Osteoblast (primary cell): ENCODE data around the gene AK9. TPM values are rescaled to one million over a fixed set of nuclear protein-coding genes. Genes with fewer than 3 reads are reported as not detected.
"Not testable (repeated sequence)": the region's sequence is repeated elsewhere in the genome, so short reads cannot be mapped to it uniquely, and the experiment has no call there.

Source experiments
- DNase-seq: peaks from one replicate; pipeline ENCODE4 v3.0.0; 2011; ENCODE audit warnings: low spot score, mixed read lengths; ENCODE audit not compliant: insufficient read length; ENCODE audit errors: missing footprints
- H2AFZ ChIP-seq: 2 replicates; pipeline ENCODE4 v1.6.0; 2011; ENCODE audit warnings: mild to moderate bottlenecking, low read length
- H3K27ac ChIP-seq: 2 replicates; pipeline ENCODE4 v1.5.1; 2011; ENCODE audit warnings: mild to moderate bottlenecking, low read depth, low read length, moderate library complexity
- H3K27me3 ChIP-seq: 2 replicates; pipeline ENCODE4 v1.6.0; 2012; ENCODE audit warnings: mild to moderate bottlenecking, control low read depth, inconsistent platforms, low read length, moderate library complexity; ENCODE audit not compliant: insufficient read depth
- H3K36me3 ChIP-seq: 2 replicates; pipeline ENCODE4 v1.5.1; 2011; ENCODE audit warnings: mild to moderate bottlenecking, low read length, control low read depth, moderate library complexity; ENCODE audit not compliant: insufficient read depth
- H3K4me1 ChIP-seq: 2 replicates; pipeline ENCODE4 v1.5.1; 2011; ENCODE audit warnings: mild to moderate bottlenecking, low read length, control low read depth, moderate library complexity; ENCODE audit not compliant: insufficient read depth
- H3K4me2 ChIP-seq: 2 replicates; pipeline ENCODE4 v1.6.0; 2011; ENCODE audit warnings: mild to moderate bottlenecking, low read length; ENCODE audit not compliant: insufficient read depth
- H3K4me3 ChIP-seq: fragments of 200-600 bp; sonication (generic); 3 replicates; pipeline ENCODE4 v1.5.1; 2012; ENCODE audit warnings: mild to moderate bottlenecking, low read length, inconsistent platforms; ENCODE audit not compliant: insufficient read depth
- H3K79me2 ChIP-seq: 2 replicates; pipeline ENCODE4 v1.6.0; 2012; ENCODE audit warnings: mild to moderate bottlenecking, low read length, control low read depth, inconsistent platforms; ENCODE audit not compliant: insufficient read depth
- H3K9me3 ChIP-seq: 2 replicates; pipeline ENCODE4 v1.5.1; 2011; ENCODE audit warnings: low read depth, low read length, control low read depth
- H4K20me1 ChIP-seq: 2 replicates; pipeline ENCODE4 v1.6.0; 2012; ENCODE audit warnings: mild to moderate bottlenecking, low read length, control low read depth; ENCODE audit not compliant: insufficient read depth
- total RNA-seq: library from RNA; depleted of rRNA; stranded (reverse); fragments of >200 nt; gene quantifications from 2 replicates; pipeline ENCODE4 v1.2.3, GENCODE V29; 2012
- TF ChIP-seq, protein P1 (sequence below): IDR thresholded peaks from 2 replicates; pipeline ENCODE4 v1.5.1; 2011; ENCODE audit warnings: mild to moderate bottlenecking, low read depth, low read length, moderate library complexity; ENCODE audit errors: extremely low read depth

Gene AK9
- total RNA-seq, 1 donor, result 5.8 TPM

DNA sequence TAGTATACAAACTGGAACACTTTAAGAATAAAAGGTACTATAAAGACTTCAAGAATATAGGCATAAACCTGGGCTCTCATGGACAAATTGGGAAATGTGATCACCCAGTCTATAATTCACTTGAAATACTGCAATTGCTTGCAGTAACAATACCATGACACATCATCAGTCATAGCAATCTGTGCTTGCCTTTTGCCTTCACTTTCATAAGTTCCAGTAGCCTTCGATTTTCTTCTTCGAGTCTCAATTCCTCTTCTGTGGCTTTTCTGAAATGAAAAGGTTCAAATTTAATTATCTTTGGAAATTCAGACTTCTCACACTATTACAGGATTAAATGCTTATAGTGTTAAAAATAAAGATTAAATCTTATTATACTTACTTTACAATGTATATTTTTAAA is 111.6 kb downstream of the AK9 start:
- no peaks in the 10 kb centered on the region for H3K79me2 ChIP-seq
- H2AFZ ChIP-seq, result no peak overlapping the region
- TF ChIP-seq, protein P1, sequence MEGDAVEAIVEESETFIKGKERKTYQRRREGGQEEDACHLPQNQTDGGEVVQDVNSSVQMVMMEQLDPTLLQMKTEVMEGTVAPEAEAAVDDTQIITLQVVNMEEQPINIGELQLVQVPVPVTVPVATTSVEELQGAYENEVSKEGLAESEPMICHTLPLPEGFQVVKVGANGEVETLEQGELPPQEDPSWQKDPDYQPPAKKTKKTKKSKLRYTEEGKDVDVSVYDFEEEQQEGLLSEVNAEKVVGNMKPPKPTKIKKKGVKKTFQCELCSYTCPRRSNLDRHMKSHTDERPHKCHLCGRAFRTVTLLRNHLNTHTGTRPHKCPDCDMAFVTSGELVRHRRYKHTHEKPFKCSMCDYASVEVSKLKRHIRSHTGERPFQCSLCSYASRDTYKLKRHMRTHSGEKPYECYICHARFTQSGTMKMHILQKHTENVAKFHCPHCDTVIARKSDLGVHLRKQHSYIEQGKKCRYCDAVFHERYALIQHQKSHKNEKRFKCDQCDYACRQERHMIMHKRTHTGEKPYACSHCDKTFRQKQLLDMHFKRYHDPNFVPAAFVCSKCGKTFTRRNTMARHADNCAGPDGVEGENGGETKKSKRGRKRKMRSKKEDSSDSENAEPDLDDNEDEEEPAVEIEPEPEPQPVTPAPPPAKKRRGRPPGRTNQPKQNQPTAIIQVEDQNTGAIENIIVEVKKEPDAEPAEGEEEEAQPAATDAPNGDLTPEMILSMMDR, result no peak
- no peak overlapping the region for H3K27ac ChIP-seq
- no peak for DNase-seq
- H3K4me1 ChIP-seq, result no peaks in the 10 kb centered on the region
- no peaks in the 10 kb centered on the region for H3K27me3 ChIP-seq
- H3K4me2 ChIP-seq, result no peak overlapping the region
- H3K4me3 ChIP-seq, result no peak overlapping the region
- no peaks in the 10 kb centered on the region for H3K9me3 ChIP-seq
- H3K36me3 ChIP-seq, result no peaks in the 10 kb centered on the region
- no peaks in the 10 kb centered on the region for H4K20me1 ChIP-seq

DNA sequence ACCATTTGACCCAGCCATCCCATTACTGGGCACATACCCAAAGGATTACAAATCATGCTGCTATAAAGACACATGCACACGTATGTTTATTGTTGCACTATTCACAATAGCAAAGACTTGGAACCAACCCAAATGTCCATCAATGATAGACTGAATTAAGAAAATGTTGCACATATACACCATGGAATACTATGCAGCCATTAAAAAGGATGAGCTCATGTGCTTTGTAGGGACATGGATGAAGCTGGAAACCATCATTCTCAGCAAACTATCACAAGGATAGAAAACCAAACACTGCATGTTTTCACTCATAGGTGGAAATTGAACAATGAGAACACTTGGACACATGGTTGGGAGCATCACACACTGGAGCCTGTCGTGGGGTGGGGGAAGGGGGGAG is 121.1 kb downstream of the AK9 start:
- H3K27me3 ChIP-seq, H3K27ac ChIP-seq, H3K4me1 ChIP-seq, H3K4me2 ChIP-seq, H3K4me3 ChIP-seq, DNase-seq, H2AFZ ChIP-seq, H3K79me2 ChIP-seq, H3K36me3 ChIP-seq, H4K20me1 ChIP-seq, H3K9me3 ChIP-seq: not testable (repeated sequence)

DNA sequence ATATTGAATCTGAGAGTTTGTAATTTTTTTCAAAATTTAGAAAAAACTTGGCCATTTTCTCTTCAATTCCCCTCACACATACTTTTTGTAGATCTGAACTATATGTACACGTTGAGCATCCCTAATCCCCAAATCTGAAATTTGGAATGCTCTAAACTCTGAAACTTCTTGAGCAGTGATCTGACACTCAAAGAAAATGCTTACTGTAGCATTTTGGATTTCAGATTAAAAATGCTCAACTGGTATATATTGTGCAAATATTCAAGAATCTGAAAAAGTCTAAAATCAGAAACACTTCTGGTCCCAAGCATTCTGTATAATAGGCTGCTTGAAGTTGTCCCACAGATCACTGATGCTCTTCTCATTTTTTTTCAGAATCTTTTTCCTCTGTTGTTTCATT is 129.2 kb downstream of the AK9 start:
- H3K4me1 ChIP-seq, result no peaks in the 10 kb centered on the region
- TF ChIP-seq, protein P1, result no peak
- no peak overlapping the region for H2AFZ ChIP-seq
- H3K4me3 ChIP-seq, result no peak overlapping the region
- no peak overlapping the region for H3K4me2 ChIP-seq
- H4K20me1 ChIP-seq, result no peaks in the 10 kb centered on the region
- no peak for DNase-seq
- H3K27ac ChIP-seq, result no peak overlapping the region
- no peaks in the 10 kb centered on the region for H3K27me3 ChIP-seq
- H3K9me3 ChIP-seq, result no peaks in the 10 kb centered on the region
- no peaks in the 10 kb centered on the region for H3K79me2 ChIP-seq
- no peaks in the 10 kb centered on the region for H3K36me3 ChIP-seq

DNA sequence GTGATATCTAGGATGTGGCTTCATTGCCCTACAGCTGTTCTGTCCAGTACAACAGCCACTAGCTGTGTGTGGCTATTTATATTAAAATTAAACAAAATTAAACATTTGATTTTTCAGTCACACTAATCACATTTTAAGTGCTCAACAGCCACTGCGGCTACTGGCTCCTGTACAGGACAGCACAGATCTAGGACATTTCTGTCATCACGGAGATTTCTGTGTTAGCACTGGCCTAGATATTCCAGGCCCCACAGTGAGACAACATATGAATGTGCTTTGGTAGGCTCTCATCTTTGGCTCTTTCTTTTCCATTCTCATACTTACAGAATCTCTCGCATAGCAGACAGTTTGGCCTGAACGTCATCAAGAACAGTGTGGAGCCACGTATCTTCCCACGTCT is 159.6 kb downstream of the AK9 start:
- no peaks in the 10 kb centered on the region for H3K27me3 ChIP-seq
- no peaks in the 10 kb centered on the region for H3K36me3 ChIP-seq
- DNase-seq, result no peak
- H3K27ac ChIP-seq, result no peak overlapping the region
- no peaks in the 10 kb centered on the region for H3K4me1 ChIP-seq
- no peaks in the 10 kb centered on the region for H3K9me3 ChIP-seq
- no peak overlapping the region for H3K4me3 ChIP-seq
- no peak overlapping the region for H2AFZ ChIP-seq
- H3K79me2 ChIP-seq, result no peaks in the 10 kb centered on the region
- H3K4me2 ChIP-seq, result no peak overlapping the region
- TF ChIP-seq, protein P1, result no peak
- no peaks in the 10 kb centered on the region for H4K20me1 ChIP-seq

DNA sequence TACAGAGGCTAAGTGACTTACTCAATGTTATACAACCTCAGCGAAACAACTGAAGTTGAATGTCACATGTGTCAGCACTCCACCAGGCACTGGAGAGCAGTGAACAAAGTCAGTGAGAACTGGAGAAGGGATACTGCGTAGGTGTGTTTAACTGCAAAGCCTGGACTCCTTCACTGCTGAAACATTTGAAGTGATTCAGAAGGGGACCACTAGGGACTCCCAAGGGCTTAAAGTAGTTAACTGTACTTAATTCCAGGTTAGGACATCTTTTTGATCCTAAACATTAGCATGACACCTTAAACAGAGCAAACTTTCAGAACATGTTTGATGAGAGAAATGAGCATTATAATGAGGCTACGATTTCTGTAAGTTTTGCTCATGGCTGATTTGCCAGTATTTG is 163.0 kb downstream of the AK9 start:
- DNase-seq, result no peak
- TF ChIP-seq, protein P1, result peak; percentile 23
- H3K36me3 ChIP-seq, result no peaks in the 10 kb centered on the region
- no peaks in the 10 kb centered on the region for H3K79me2 ChIP-seq
- H2AFZ ChIP-seq, result no peak overlapping the region
- H3K27me3 ChIP-seq, result no peaks in the 10 kb centered on the region
- no peaks in the 10 kb centered on the region for H4K20me1 ChIP-seq
- H3K27ac ChIP-seq, result no peak overlapping the region
- no peak overlapping the region for H3K4me2 ChIP-seq
- no peak overlapping the region for H3K4me3 ChIP-seq
- no peaks in the 10 kb centered on the region for H3K9me3 ChIP-seq
- no peaks in the 10 kb centered on the region for H3K4me1 ChIP-seq
